H1 (cell line): ENCODE results near the gene APAF1. TPM values are rescaled to one million over a fixed set of nuclear protein-coding genes. Genes with fewer than 3 reads are reported as not detected.
A peak's percentile ranks its signal among the peaks of the same experiment; 100 is the strongest.

Source experiments
- CTCF ChIA-PET: fragments of 300-600 bp; sonication (Branson Sonifier 250); formaldehyde crosslinking; loops from one replicate; lab custom pipeline; 2021; ENCODE audit not compliant: partially characterized antibody; lab: Charles Lee
- POLR2A ChIA-PET: fragments of 300-600 bp; sonication (Branson Sonifier 250); formaldehyde crosslinking; loops from one replicate; lab custom pipeline; 2021; ENCODE audit warnings: inconsistent platforms; ENCODE audit not compliant: partially characterized antibody; lab: Charles Lee
- DNase-seq, 2 experiments: peaks; one replicate each; pipeline versions ENCODE4 v3.0.0 to v3.0.0-alpha.2; 2010 to 2022; ENCODE audit warnings: low spot score in 2 of 2, low read depth in 1 of 2, mixed read lengths in 1 of 2
- FAIRE-seq: peaks from 2 replicates; lab custom pipeline; 2011; peaks lifted over from hg19 to GRCh38; lab: Jason Lieb, UNC
- H2AFZ ChIP-seq: 2 replicates; pipeline ENCODE4 v1.8.1; 2012; ENCODE audit warnings: low read length, inconsistent platforms
- H2AK5ac ChIP-seq: 2 replicates; pipeline ENCODE4 v1.6.1; 2013; ENCODE audit warnings: low read depth, low read length
- H2BK120ac ChIP-seq: replicated peaks from 2 replicates; pipeline ENCODE3; 2013; ENCODE audit warnings: low read depth, low read length, inconsistent platforms
- H2BK12ac ChIP-seq: 2 replicates; pipeline ENCODE4 v1.6.1; 2013; ENCODE audit warnings: low read depth, low read length
- H2BK15ac ChIP-seq: 2 replicates; pipeline ENCODE4 v1.6.1; 2013; ENCODE audit warnings: low read length
- H2BK20ac ChIP-seq: 2 replicates; pipeline ENCODE4 v1.6.1; 2013; ENCODE audit warnings: low read length
- H2BK5ac ChIP-seq: 2 replicates; pipeline ENCODE4 v1.6.1; 2013; ENCODE audit warnings: low read depth, low read length
- H3K14ac ChIP-seq: 2 replicates; pipeline ENCODE4 v1.6.1; 2013; ENCODE audit warnings: inconsistent platforms; ENCODE audit not compliant: insufficient read length
- H3K18ac ChIP-seq: 2 replicates; pipeline ENCODE4 v1.6.1; 2013; ENCODE audit warnings: low read length; ENCODE audit errors: extremely low read depth
- H3K23ac ChIP-seq: 2 replicates; pipeline ENCODE4 v1.6.1; 2013; ENCODE audit warnings: inconsistent platforms; ENCODE audit not compliant: insufficient read length
- H3K23me2 ChIP-seq: 2 replicates; pipeline ENCODE4 v1.6.1; 2013; ENCODE audit warnings: low read depth, low read length
- H3K27ac ChIP-seq: 2 replicates; pipeline ENCODE4 v1.6.1; 2011; ENCODE audit warnings: low read depth, low read length, inconsistent platforms
- H3K27me3 ChIP-seq, 4 experiments: replicated peaks in 1 of 4; 1 replicate in 1 of 4; 2 replicates in 3 of 4; pipeline versions ENCODE4 v1.6.1 to v1.8.1; 2011 to 2013; ENCODE audit warnings: low read length in 3 of 4, mild to moderate bottlenecking in 3 of 4, inconsistent platforms in 2 of 4, mixed read lengths in 2 of 4, moderate library complexity in 1 of 4; ENCODE audit not compliant: control insufficient read depth in 3 of 4, insufficient read depth in 3 of 4; ENCODE audit errors: extremely low read depth in 1 of 4
- H3K36me3 ChIP-seq, 4 experiments: 2 replicates each; pipeline versions ENCODE4 v1.6.1 to v1.8.1; 2011 to 2013; ENCODE audit warnings: mild to moderate bottlenecking in 4 of 4, low read length in 3 of 4, moderate library complexity in 2 of 4, control low read depth in 1 of 4, inconsistent platforms in 1 of 4; ENCODE audit not compliant: insufficient read depth in 4 of 4, control insufficient read depth in 2 of 4
- H3K4ac ChIP-seq: replicated peaks from 2 replicates; pipeline ENCODE3; 2013; ENCODE audit warnings: low read length, low read depth, mixed read lengths, inconsistent platforms; ENCODE audit not compliant: insufficient read length
- H3K4me1 ChIP-seq, 4 experiments: replicated peaks in 1 of 4; 1 replicate in 1 of 4; 2 replicates in 3 of 4; pipeline versions ENCODE4 v1.6.1 to v1.8.1; 2011 to 2013; ENCODE audit warnings: low read length in 3 of 4, inconsistent platforms in 2 of 4, mixed read lengths in 1 of 4; ENCODE audit not compliant: insufficient read depth in 4 of 4, control insufficient read depth in 3 of 4
- H3K4me2 ChIP-seq, 2 experiments: 2 replicates each; pipeline versions ENCODE4 v1.6.1 to v1.8.1; 2011 to 2013; ENCODE audit warnings: low read depth in 2 of 2, low read length in 2 of 2, control low read depth in 1 of 2, inconsistent platforms in 1 of 2, mild to moderate bottlenecking in 1 of 2; ENCODE audit not compliant: insufficient read depth in 1 of 2
- H3K4me3 ChIP-seq, 4 experiments: fragments of 200-600, 300-600 bp in 1 of 4; sonication (generic), shearing (Covaris generic), sonication (Bioruptor Twin) in 1 of 4; 2 replicates each; pipeline versions ENCODE4 v1.5.1 to v1.8.1; 2011 to 2016; ENCODE audit warnings: low read length in 4 of 4, low read depth in 3 of 4, control low read depth in 2 of 4, inconsistent platforms in 2 of 4, mild to moderate bottlenecking in 2 of 4, mixed read lengths in 1 of 4, moderate library complexity in 1 of 4; ENCODE audit not compliant: insufficient read depth in 2 of 4; ENCODE audit errors: extremely low read depth in 1 of 4
- H3K56ac ChIP-seq: replicated peaks from 2 replicates; pipeline ENCODE3; 2013; ENCODE audit warnings: low read depth, mild to moderate bottlenecking, mixed read lengths, low read length, inconsistent platforms; ENCODE audit not compliant: insufficient read length
- H3K79me1 ChIP-seq: 2 replicates; pipeline ENCODE4 v1.6.1; 2013; ENCODE audit warnings: low read depth, low read length, control low read depth
- H3K79me2 ChIP-seq, 2 experiments: 2 replicates each; pipeline versions ENCODE4 v1.6.1 to v1.8.1; 2012 to 2013; ENCODE audit warnings: low read length in 2 of 2, mild to moderate bottlenecking in 2 of 2, inconsistent platforms in 1 of 2; ENCODE audit not compliant: insufficient read depth in 2 of 2, control insufficient read depth in 1 of 2
- H3K9ac ChIP-seq, 4 experiments: replicated peaks in 1 of 4; 1 replicate in 1 of 4; 2 replicates in 3 of 4; pipeline versions ENCODE4 v1.6.1 to v1.8.1; 2011 to 2013; ENCODE audit warnings: low read depth in 3 of 4, low read length in 3 of 4, control low read depth in 2 of 4, mild to moderate bottlenecking in 2 of 4, moderate library complexity in 2 of 4, inconsistent platforms in 1 of 4; ENCODE audit errors: extremely low read depth in 1 of 4
- H3K9me3 ChIP-seq, 2 experiments: 2 replicates each; pipeline versions ENCODE4 v1.6.1 to v1.8.1; 2012 to 2013; ENCODE audit warnings: mild to moderate bottlenecking in 2 of 2, moderate library complexity in 2 of 2, control low read depth in 1 of 2, inconsistent platforms in 1 of 2, low read depth in 1 of 2, low read length in 1 of 2, mixed read lengths in 1 of 2; ENCODE audit not compliant: insufficient read depth in 2 of 2
- H4K20me1 ChIP-seq, 2 experiments: replicated peaks in 1 of 2; 2 replicates each; pipeline versions ENCODE3 to v1.8.1; 2011 to 2013; ENCODE audit warnings: inconsistent platforms in 2 of 2, low read length in 2 of 2, mild to moderate bottlenecking in 1 of 2; ENCODE audit not compliant: insufficient read depth in 2 of 2, control insufficient read depth in 1 of 2
- H4K5ac ChIP-seq: 2 replicates; pipeline ENCODE4 v1.6.1; 2013; ENCODE audit warnings: low read length, low read depth, mixed read lengths, inconsistent platforms; ENCODE audit not compliant: insufficient read length
- H4K8ac ChIP-seq: 2 replicates; pipeline ENCODE4 v1.8.0; 2013; ENCODE audit warnings: mild to moderate bottlenecking, moderate library complexity, low read length, inconsistent platforms; ENCODE audit not compliant: insufficient read depth; ENCODE audit errors: extremely low read depth
- H4K91ac ChIP-seq: replicated peaks from 2 replicates; pipeline ENCODE3; 2013; ENCODE audit warnings: low read length, mixed read lengths, inconsistent platforms; ENCODE audit not compliant: insufficient read length
- ATF3 ChIP-seq: IDR thresholded peaks from 2 replicates; pipeline ENCODE4 v1.6.1; 2011; ENCODE audit warnings: low read depth, mild to moderate bottlenecking, low read length; ENCODE audit not compliant: insufficient read depth
- CTCF ChIP-seq, 3 experiments: IDR thresholded peaks; 1 replicate in 2 of 3; 2 replicates in 1 of 3; pipeline versions ENCODE4 v1.5.1 to v1.6.1; 2011; ENCODE audit warnings: low read length in 3 of 3, mild to moderate bottlenecking in 3 of 3, inconsistent platforms in 2 of 3, low read depth in 1 of 3, moderate library complexity in 1 of 3; ENCODE audit not compliant: insufficient read depth in 1 of 3; ENCODE audit errors: control extremely low read depth in 1 of 3
- HDAC2 ChIP-seq, 2 experiments: fragments of 300-600 bp in 1 of 2; sonication (generic) in 1 of 2; IDR thresholded peaks; 2 replicates each; pipeline ENCODE4 v1.6.1; 2011 to 2012; ENCODE audit warnings: low read depth in 2 of 2, low read length in 2 of 2, mild to moderate bottlenecking in 2 of 2, moderate library complexity in 2 of 2, borderline replicate concordance in 1 of 2, inconsistent platforms in 1 of 2
- NANOG ChIP-seq: IDR thresholded peaks from 2 replicates; pipeline ENCODE4 v1.6.1; 2011; ENCODE audit warnings: low read length, low read depth, mild to moderate bottlenecking, inconsistent platforms; ENCODE audit not compliant: insufficient read depth, poor library complexity, severe bottlenecking
- POLR2A ChIP-seq, 2 experiments: IDR thresholded peaks; 1 replicate in 1 of 2; 2 replicates in 1 of 2; pipeline ENCODE4 v1.6.1; 2011; ENCODE audit warnings: low read depth in 2 of 2, low read length in 2 of 2, mild to moderate bottlenecking in 2 of 2; ENCODE audit errors: control extremely low read depth in 1 of 2
- POU5F1 ChIP-seq: IDR thresholded peaks from 2 replicates; pipeline ENCODE4 v1.6.1; 2011; ENCODE audit warnings: low read depth, mild to moderate bottlenecking, low read length, moderate library complexity
- SP2 ChIP-seq: IDR thresholded peaks from 2 replicates; pipeline ENCODE4 v1.6.1; 2012; ENCODE audit warnings: mild to moderate bottlenecking, low read length, inconsistent platforms
- SP4 ChIP-seq: IDR thresholded peaks from 2 replicates; pipeline ENCODE4 v1.6.1; 2012; ENCODE audit warnings: low read length, inconsistent platforms
- SRF ChIP-seq: IDR thresholded peaks from 2 replicates; pipeline ENCODE4 v1.6.1; 2011; ENCODE audit warnings: mild to moderate bottlenecking, low read depth, low read length, moderate library complexity
- WGBS, 2 experiments: shearing (Covaris generic) in 1 of 2; methylation state at CpG; one replicate each; pipeline versions ENCODE4 v1.1.6 to v1.1.7; 2013 to 2015; ENCODE audit warnings: low lambda C conversion rate in 2 of 2, mixed read lengths in 2 of 2, inconsistent platforms in 1 of 2, low coverage in 1 of 2, missing lambda C conversion rate in 1 of 2; ENCODE audit not compliant: insufficient replicate concordance in 2 of 2, insufficient coverage in 1 of 2, insufficient read length in 1 of 2; ENCODE audit errors: extremely low coverage in 1 of 2, missing lambda C conversion rate in 1 of 2; 5-methylcytosine and 5-hydroxymethylcytosine counted together
- polyA plus RNA-seq, 7 experiments: library from polyadenylated mRNA; depleted of rRNA in 3 of 7; stranded (reverse) in 5 of 7; unstranded in 2 of 7; fragments of >200 nt in 5 of 7; fragments of 200-250 nt in 2 of 7; gene quantifications; 1 replicate in 5 of 7; 2 replicates in 1 of 7; 4 replicates in 1 of 7; pipeline versions ENCODE4 v1.2.1 to v1.2.3, GENCODE V29; 2011 to 2013; ENCODE audit warnings: missing spikeins in 2 of 7, mixed read lengths in 2 of 7
- total RNA-seq: library from RNA; stranded (reverse); fragmentation: NEBNext Ultra II Directional; extraction: Animal tissue kit (Norgen Biotek cat#: 25700); gene quantifications from 2 replicates; pipeline ENCODE4 v1.2.1, GENCODE V29; 2021

APAF1 gene
- total and polyA plus RNA-seq, 2 of the 8 experiments (the other 6 are each of a cell fraction or from before 2014, with no cell fraction given), result 4.7 to 22.6 TPM

GRCh38 chr12:98741556-98742265 lies 96.6 kb downstream of the APAF1 start:
- no peaks in the 10 kb centered on the region for H3K9me3 ChIP-seq
- no peak overlapping the region for H3K14ac ChIP-seq
- H2AK5ac ChIP-seq, result no peak overlapping the region
- no peak overlapping the region for H2BK5ac ChIP-seq
- H3K36me3 ChIP-seq, result no peaks in the 10 kb centered on the region
- H3K4ac ChIP-seq, result no peak overlapping the region
- no peak overlapping the region for H2BK20ac ChIP-seq
- H2BK120ac ChIP-seq, result no peak overlapping the region
- no peaks in the 10 kb centered on the region for H3K23me2 ChIP-seq
- no peak overlapping the region for H3K27ac ChIP-seq
- H3K4me3 ChIP-seq, result no peak overlapping the region
- peaks cover 0 to 12% (median 7%) of the 10 kb centered on the region in 4 experiments; a peak in 5 of 7 replicates for H3K27me3 ChIP-seq
- no peaks in the 10 kb centered on the region for H4K20me1 ChIP-seq
- no peaks in the 10 kb centered on the region; the same call in none of the 2 replicates for H3K79me1 ChIP-seq
- FAIRE-seq (no peak), DNase-seq (no peak)
- H2BK15ac ChIP-seq, result no peak overlapping the region
- 43% methylated on average over 12 of the region's 12 CpGs; no CpG with 5 or more reads in 1 of the 2 experiments for WGBS, 2 experiments
- H4K8ac ChIP-seq, result no peak overlapping the region
- peak overlapping the region; percentile 9 to 29; a peak in 3 of 4 replicates for H3K4me2 ChIP-seq
- H3K9ac ChIP-seq, result no peak overlapping the region
- H3K4me1 ChIP-seq, result peaks cover 0 to 12% (median 3%) of the 10 kb centered on the region in 4 experiments; a peak in 5 of 7 replicates
- ChIA-PET POLR2A (interaction anchor here (1.4 kb wide), 1 partner anchor 12 kb away, joined by 3 read pairs; no protein-coding TSS in a partner anchor), CTCF (interaction anchor here (0.6 to 6.3 kb wide), 28 partner anchors 11 to 1251 kb away, joined by 3 to 57 read pairs (median 4); no protein-coding TSS in a partner anchor)
- no peak overlapping the region for H3K56ac ChIP-seq
- no peak overlapping the region for H4K5ac ChIP-seq
- H4K91ac ChIP-seq, result no peak overlapping the region
- H3K23ac ChIP-seq, result no peak overlapping the region
- no peak overlapping the region for H2BK12ac ChIP-seq
- H3K18ac ChIP-seq, result no peak overlapping the region
- no peak overlapping the region for H2AFZ ChIP-seq
- H3K79me2 ChIP-seq, result no peaks in the 10 kb centered on the region
- no peak for TF ChIP-seq NANOG
- TF ChIP-seq SRF, result no peak
- TF ChIP-seq POU5F1, result no peak
- TF ChIP-seq ATF3, result no peak
- no peak for TF ChIP-seq POLR2A (IDR thresholded peaks at IDR 0.05; ENCODE audit: control extremely low read depth in 1 of 2, low read depth in 2 of 2, low read length in 2 of 2)
- TF ChIP-seq SP4, result no peak
- TF ChIP-seq SP2, result no peak
- TF ChIP-seq CTCF (IDR thresholded peaks at IDR 0.05; ENCODE audit: control extremely low read depth in 1 of 3, insufficient read depth in 1 of 3, low read depth in 1 of 3, low read length in 3 of 3), result 0 out of 4 replicates have a peak, but pooled peaks of 1 of the 3 experiments have one; percentile 5
- no peak for TF ChIP-seq HDAC2 (IDR thresholded peaks at IDR 0.05; ENCODE audit: borderline replicate concordance in 1 of 2, low read depth in 2 of 2, low read length in 2 of 2)
